GM12878 (cell line): ENCODE results near the gene ADGRF4. TPM values are rescaled to one million over a fixed set of nuclear protein-coding genes. Genes with fewer than 3 reads are reported as not detected.

Experiments used
- ATAC-seq: fragments of 200-7000 bp; cut with Tn5 transposase; 3 replicates; pipeline ENCODE4 v1.9.1; 2020; ENCODE audit warnings: mild to moderate bottlenecking, moderate library complexity
- BruUV-seq: library from RNA; stranded (reverse); fragments of 400-500 nt; replicated peaks from 2 replicates; lab custom pipeline; 2021; lab: Mats Ljungman, UMichigan
- CTCF ChIA-PET: fragments of 300-600 bp; sonication (Branson Sonifier 250); formaldehyde crosslinking; extraction: SDS; loops from one replicate; lab custom pipeline; 2021; ENCODE audit warnings: inconsistent platforms; lab: Yijun Ruan, JAX
- POLR2A ChIA-PET: fragments of 350-600 bp; formaldehyde crosslinking; extraction: SDS; loops from one replicate; lab custom pipeline; 2021; ENCODE audit warnings: inconsistent platforms; lab: Charles Lee
- RAD21 ChIA-PET: fragments of 300-600 bp; sonication (Branson Sonifier 250); formaldehyde crosslinking; loops from one replicate; lab custom pipeline; 2023; ENCODE audit warnings: antibody characterized with exemption; ENCODE audit not compliant: unreplicated experiment; lab: Charles Lee
- SMC1A ChIA-PET: fragments of 300-600 bp; sonication (Branson Sonifier 250); formaldehyde crosslinking; loops from one replicate; lab custom pipeline; 2023; ENCODE audit not compliant: unreplicated experiment, uncharacterized antibody; lab: Charles Lee
- DNase-seq: peaks from one replicate; pipeline ENCODE4 v3.0.0-alpha.2; 2011; ENCODE audit warnings: low read depth, low spot score
- FAIRE-seq: peaks from 3 replicates; lab custom pipeline; 2011; peaks lifted over from hg19 to GRCh38; lab: Jason Lieb, UNC
- H2AFZ ChIP-seq: 2 replicates; pipeline ENCODE4 v1.6.0; 2011; ENCODE audit warnings: low read depth, low read length, control low read depth; ENCODE audit not compliant: control insufficient read depth
- H3K27ac ChIP-seq: 2 replicates; pipeline ENCODE4 v1.5.1; 2011; ENCODE audit warnings: control low read depth; ENCODE audit not compliant: control insufficient read depth, insufficient read depth
- H3K27me3 ChIP-seq, 2 experiments: replicated peaks in 1 of 2; 2 replicates each; pipeline versions ENCODE4 v1.6.0 to v1.6.1; 2011; ENCODE audit warnings: low read length in 1 of 2; ENCODE audit not compliant: control insufficient read depth in 2 of 2, insufficient read depth in 2 of 2
- H3K36me3 ChIP-seq, 2 experiments: 2 replicates each; pipeline ENCODE4 v1.5.1; 2011; ENCODE audit warnings: low read length in 1 of 2; ENCODE audit not compliant: control insufficient read depth in 2 of 2, insufficient read depth in 2 of 2
- H3K4me1 ChIP-seq: 2 replicates; pipeline ENCODE4 v1.6.1; 2011; ENCODE audit warnings: mild to moderate bottlenecking, low read length, moderate library complexity, mixed read lengths; ENCODE audit not compliant: control insufficient read depth, insufficient read depth
- H3K4me2 ChIP-seq: 2 replicates; pipeline ENCODE4 v1.6.0; 2011; ENCODE audit warnings: control low read depth; ENCODE audit not compliant: control insufficient read depth, insufficient read depth
- H3K4me3 ChIP-seq: fragments of 200-600 bp; sonication (generic); 2 replicates; pipeline ENCODE4 v1.5.1; 2016
- H3K79me2 ChIP-seq: 2 replicates; pipeline ENCODE4 v1.6.0; 2011; ENCODE audit warnings: low read length; ENCODE audit not compliant: control insufficient read depth, insufficient read depth
- H3K9ac ChIP-seq: 2 replicates; pipeline ENCODE4 v1.8.0; 2011; ENCODE audit warnings: low read length, control low read depth, mixed read lengths; ENCODE audit not compliant: control insufficient read depth, insufficient read depth
- H3K9me3 ChIP-seq: replicated peaks from 3 replicates; pipeline ENCODE4 v1.5.1; 2011; ENCODE audit warnings: mild to moderate bottlenecking, low read length; ENCODE audit not compliant: control insufficient read depth, insufficient read depth
- H4K20me1 ChIP-seq: 2 replicates; pipeline ENCODE4 v1.6.0; 2011; ENCODE audit not compliant: control insufficient read depth, insufficient read depth
- CHD2 ChIP-seq: IDR thresholded peaks from 2 replicates; pipeline ENCODE4 v1.6.1; 2011; ENCODE audit warnings: low read depth, low read length, improper control_type of control experiment, borderline replicate concordance
- CREB1 ChIP-seq: IDR thresholded peaks from 2 replicates; pipeline ENCODE4 v1.6.1; 2012; ENCODE audit warnings: low read depth, mild to moderate bottlenecking, inconsistent platforms
- E2F8 ChIP-seq: fragments of 450-650 bp; IDR thresholded peaks from 2 replicates; pipeline ENCODE4 v1.6.1; 2018; ENCODE audit warnings: mild to moderate bottlenecking, low read depth, moderate library complexity; ENCODE audit not compliant: partially characterized antibody
- EP300 ChIP-seq, 2 experiments: fragments of 150-350 bp in 1 of 2; IDR thresholded peaks; 2 replicates each; pipeline ENCODE4 v1.6.1; 2011 to 2012; ENCODE audit warnings: low read depth in 2 of 2, low read length in 2 of 2, borderline replicate concordance in 1 of 2, improper control_type of control experiment in 1 of 2, inconsistent platforms in 1 of 2; ENCODE audit not compliant: control insufficient read depth in 1 of 2
- JUND ChIP-seq: IDR thresholded peaks from 2 replicates; pipeline ENCODE4 v1.6.1; 2012; ENCODE audit warnings: low read depth, mild to moderate bottlenecking, low read length, improper control_type of control experiment, moderate library complexity
- KAT2A ChIP-seq: conservative IDR thresholded peaks from 2 replicates; pipeline ENCODE4 v1.6.1; 2011; ENCODE audit warnings: low read depth, low read length; ENCODE audit not compliant: control insufficient read depth
- NFIC ChIP-seq: IDR thresholded peaks from 2 replicates; pipeline ENCODE4 v1.6.1; 2012; ENCODE audit warnings: low read depth, mild to moderate bottlenecking, inconsistent platforms, low read length, moderate library complexity
- NR2F1 ChIP-seq: fragments of 450-650 bp; conservative IDR thresholded peaks from 2 replicates; pipeline ENCODE4 v1.6.1; 2017; ENCODE audit warnings: mild to moderate bottlenecking
- PAX5 ChIP-seq: IDR thresholded peaks from 2 replicates; pipeline ENCODE4 v1.6.1; 2011; ENCODE audit warnings: low read depth, low read length, borderline replicate concordance
- SIN3A ChIP-seq: IDR thresholded peaks from 2 replicates; pipeline ENCODE4 v1.6.1; 2012; ENCODE audit warnings: low read depth, low read length, improper control_type of control experiment
- SMAD5 ChIP-seq: IDR thresholded peaks from 2 replicates; pipeline ENCODE4 v1.6.1; 2016; ENCODE audit warnings: antibody characterized with exemption, low read depth
- SP1 ChIP-seq: IDR thresholded peaks from one replicate; pipeline ENCODE4 v1.6.1; 2011; ENCODE audit warnings: low read depth, low read length
- STAT1 ChIP-seq: fragments of 450-650 bp; conservative IDR thresholded peaks from 2 replicates; pipeline ENCODE4 v1.6.1; 2014; ENCODE audit warnings: antibody characterized with exemption, mild to moderate bottlenecking
- YBX1 ChIP-seq: fragments of 450-650 bp; IDR thresholded peaks from 2 replicates; pipeline ENCODE4 v1.6.1; 2016; ENCODE audit warnings: antibody characterized with exemption
- ZNF24 ChIP-seq: fragments of 450-650 bp; IDR thresholded peaks from 2 replicates; pipeline ENCODE4 v1.6.1; 2017; ENCODE audit warnings: antibody characterized with exemption, mild to moderate bottlenecking
- ZNF274 ChIP-seq: IDR thresholded peaks from one replicate; pipeline ENCODE4 v1.8.0; 2011; ENCODE audit not compliant: insufficient read length, insufficient read depth
- WGBS: methylation state at CpG from one replicate; pipeline ENCODE4 v1.1.6; 2016; ENCODE audit warnings: low lambda C conversion rate; ENCODE audit not compliant: insufficient replicate concordance, insufficient coverage; ENCODE audit errors: missing lambda C conversion rate; 5-methylcytosine and 5-hydroxymethylcytosine counted together
- in situ Hi-C: fragments of 300-500 bp; cut with MboI; formaldehyde crosslinking; loops from 9 replicates; pipeline ENCODE4 v1.14.3; 2018; ENCODE audit warnings: mixed read lengths
- intact Hi-C: fragments of 100-400 bp; cut with micrococcal nuclease; formaldehyde crosslinking; loops from one replicate; pipeline ENCODE4 v1.14.2; 2022; ENCODE audit not compliant: unreplicated experiment
- polyA plus RNA-seq, 11 experiments: library from polyadenylated mRNA; depleted of rRNA in 4 of 11; unstranded in 6 of 11; stranded (reverse) in 5 of 11; fragments of >200 nt; fragmentation: Nextera tagmentation in 4 of 11; fragmentation: Illumina TruSeq in 1 of 11; extraction: Ambion mirVana in 4 of 11; extraction: Trizol in 1 of 11; gene quantifications; 1 replicate in 1 of 11; 2 replicates in 10 of 11; pipeline versions ENCODE4 v1.2.1 to v1.2.3, GENCODE V29; 2011 to 2016; ENCODE audit warnings: inconsistent platforms in 2 of 11, missing spikeins in 2 of 11, low read depth in 1 of 11
- total RNA-seq, 4 experiments: library from RNA; depleted of rRNA in 3 of 4; stranded (reverse); fragments of >200 nt in 3 of 4; fragmentation: Illumina TruSeq in 1 of 4; extraction: Trizol in 1 of 4; gene quantifications; 2 replicates each; pipeline versions ENCODE4 v1.2.1 to v1.2.3, GENCODE V29; 2013 to 2021
- TF ChIP-seq, protein P1 (sequence below): IDR thresholded peaks from 2 replicates; pipeline ENCODE4 v1.6.1; 2012; ENCODE audit warnings: low read depth, low read length, improper control_type of control experiment
- TF ChIP-seq, protein P2 (sequence below): fragments of 450-650 bp; IDR thresholded peaks from 2 replicates; pipeline ENCODE4 v1.6.1; 2016; ENCODE audit warnings: mild to moderate bottlenecking
- TF ChIP-seq, protein P3 (sequence below): IDR thresholded peaks from 2 replicates; pipeline ENCODE4 v1.6.1; 2012; ENCODE audit warnings: low read depth, low read length, improper control_type of control experiment

The ADGRF4 gene
- total and polyA plus RNA-seq, 10 of the 15 experiments (the other 5 are each of a cell fraction or from before 2014, with no cell fraction given) = 0.04 to 0.12 (median 0.06) TPM; not detected in 5

DNA sequence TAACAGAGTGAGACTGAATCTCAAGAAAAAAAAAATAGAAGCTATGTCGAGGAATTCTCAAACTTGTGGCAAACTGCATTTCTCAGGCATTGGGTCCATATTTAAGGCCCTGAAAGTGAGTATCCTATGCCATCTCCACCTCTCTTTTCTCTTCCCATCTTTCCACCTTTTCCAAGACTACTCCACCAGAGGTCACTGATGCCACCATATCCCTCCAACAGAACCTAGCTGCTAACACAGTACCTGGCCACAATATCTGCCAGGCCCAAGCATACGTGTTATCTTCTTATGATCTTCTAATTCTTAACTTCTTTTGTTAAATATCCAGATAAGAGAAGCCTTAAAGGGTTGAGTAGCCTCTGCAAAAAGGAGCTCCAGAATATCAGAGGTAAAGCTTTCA lies 8.2 kb upstream of the ADGRF4 start (continued):
- TF ChIP-seq, protein P1, sequence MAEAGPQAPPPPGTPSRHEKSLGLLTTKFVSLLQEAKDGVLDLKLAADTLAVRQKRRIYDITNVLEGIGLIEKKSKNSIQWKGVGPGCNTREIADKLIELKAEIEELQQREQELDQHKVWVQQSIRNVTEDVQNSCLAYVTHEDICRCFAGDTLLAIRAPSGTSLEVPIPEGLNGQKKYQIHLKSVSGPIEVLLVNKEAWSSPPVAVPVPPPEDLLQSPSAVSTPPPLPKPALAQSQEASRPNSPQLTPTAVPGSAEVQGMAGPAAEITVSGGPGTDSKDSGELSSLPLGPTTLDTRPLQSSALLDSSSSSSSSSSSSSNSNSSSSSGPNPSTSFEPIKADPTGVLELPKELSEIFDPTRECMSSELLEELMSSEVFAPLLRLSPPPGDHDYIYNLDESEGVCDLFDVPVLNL = no peak
- no peak for TF ChIP-seq SP1
- TF ChIP-seq, protein P2, sequence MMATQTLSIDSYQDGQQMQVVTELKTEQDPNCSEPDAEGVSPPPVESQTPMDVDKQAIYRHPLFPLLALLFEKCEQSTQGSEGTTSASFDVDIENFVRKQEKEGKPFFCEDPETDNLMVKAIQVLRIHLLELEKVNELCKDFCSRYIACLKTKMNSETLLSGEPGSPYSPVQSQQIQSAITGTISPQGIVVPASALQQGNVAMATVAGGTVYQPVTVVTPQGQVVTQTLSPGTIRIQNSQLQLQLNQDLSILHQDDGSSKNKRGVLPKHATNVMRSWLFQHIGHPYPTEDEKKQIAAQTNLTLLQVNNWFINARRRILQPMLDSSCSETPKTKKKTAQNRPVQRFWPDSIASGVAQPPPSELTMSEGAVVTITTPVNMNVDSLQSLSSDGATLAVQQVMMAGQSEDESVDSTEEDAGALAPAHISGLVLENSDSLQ = no peak
- no peak for TF ChIP-seq SIN3A
- no peak for TF ChIP-seq KAT2A
- TF ChIP-seq E2F8 = no peak
- no peak for TF ChIP-seq ZNF274

DNA sequence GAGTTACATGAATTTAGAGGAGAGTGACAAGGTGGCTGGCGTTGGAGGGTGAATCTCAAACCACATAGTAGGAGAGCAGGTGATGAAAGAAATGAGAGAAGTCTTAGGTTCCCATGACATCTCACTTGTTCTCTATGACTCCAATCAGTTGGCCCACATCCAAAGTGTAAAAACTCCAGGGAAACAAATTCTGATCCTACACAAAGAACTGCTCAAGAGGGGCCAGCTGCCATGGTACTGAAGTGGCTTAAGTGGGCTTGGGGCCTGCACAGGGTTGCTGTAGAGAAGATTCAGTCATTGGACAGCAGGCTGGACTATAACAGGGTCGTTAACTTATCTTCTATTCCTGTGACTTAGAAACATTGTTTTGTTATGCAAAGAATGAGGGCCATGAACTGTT lies 7.6 kb upstream of the ADGRF4 start:
- ChIA-PET POLR2A (no interaction called here), RAD21 (interaction anchor here (1.2 kb wide), 1 partner anchor 43 kb away, joined by 3 read pairs; no protein-coding TSS in a partner anchor), SMC1A (interaction anchor here (1.0 kb wide), 1 partner anchor 43 kb away, joined by 3 read pairs; no protein-coding TSS in a partner anchor), CTCF (interaction anchor here (0.7 to 1.2 kb wide), 3 partner anchors 11 to 302 kb away, joined by 3 to 4 read pairs (median 3); no protein-coding TSS in a partner anchor)
- WGBS = 0% methylated on average over 2 of the region's 2 CpGs
- FAIRE-seq (no peak), DNase-seq (no peak), ATAC-seq (no peak)
- Histone ChIP-seq H3K36me3 (no peaks in the 10 kb centered on the region), H3K4me2 (no peak overlapping the region), H3K27me3 (no peaks in the 10 kb centered on the region), H2AFZ (no peak overlapping the region), H3K27ac (no peak overlapping the region), H3K4me1 (no peaks in the 10 kb centered on the region), H3K79me2 (no peaks in the 10 kb centered on the region), H3K9me3 (no peaks in the 10 kb centered on the region), H4K20me1 (no peaks in the 10 kb centered on the region), H3K9ac (no peak overlapping the region), H3K4me3 (no peak overlapping the region)
- in situ Hi-C loops = no loop called here
- intact Hi-C loops = no loop called here
- no TSS peak for BruUV-seq
- TF ChIP-seq JUND (no peak), SIN3A (no peak), NR2F1 (no peak), EP300 (IDR thresholded peaks at IDR 0.05; ENCODE audit: borderline replicate concordance in 1 of 2, control insufficient read depth in 1 of 2, low read depth in 2 of 2, low read length in 2 of 2) (no peak), SMAD5 (no peak), STAT1 (no peak), YBX1 (no peak), CHD2 (no peak), ZNF24 (no peak), NFIC (no peak), CREB1 (no peak), PAX5 (no peak)
- TF ChIP-seq, protein P3, sequence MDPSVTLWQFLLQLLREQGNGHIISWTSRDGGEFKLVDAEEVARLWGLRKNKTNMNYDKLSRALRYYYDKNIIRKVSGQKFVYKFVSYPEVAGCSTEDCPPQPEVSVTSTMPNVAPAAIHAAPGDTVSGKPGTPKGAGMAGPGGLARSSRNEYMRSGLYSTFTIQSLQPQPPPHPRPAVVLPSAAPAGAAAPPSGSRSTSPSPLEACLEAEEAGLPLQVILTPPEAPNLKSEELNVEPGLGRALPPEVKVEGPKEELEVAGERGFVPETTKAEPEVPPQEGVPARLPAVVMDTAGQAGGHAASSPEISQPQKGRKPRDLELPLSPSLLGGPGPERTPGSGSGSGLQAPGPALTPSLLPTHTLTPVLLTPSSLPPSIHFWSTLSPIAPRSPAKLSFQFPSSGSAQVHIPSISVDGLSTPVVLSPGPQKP = no peak
